Measurements from ENCODE around the gene UQCC2.

The UQCC2 gene

DNA sequence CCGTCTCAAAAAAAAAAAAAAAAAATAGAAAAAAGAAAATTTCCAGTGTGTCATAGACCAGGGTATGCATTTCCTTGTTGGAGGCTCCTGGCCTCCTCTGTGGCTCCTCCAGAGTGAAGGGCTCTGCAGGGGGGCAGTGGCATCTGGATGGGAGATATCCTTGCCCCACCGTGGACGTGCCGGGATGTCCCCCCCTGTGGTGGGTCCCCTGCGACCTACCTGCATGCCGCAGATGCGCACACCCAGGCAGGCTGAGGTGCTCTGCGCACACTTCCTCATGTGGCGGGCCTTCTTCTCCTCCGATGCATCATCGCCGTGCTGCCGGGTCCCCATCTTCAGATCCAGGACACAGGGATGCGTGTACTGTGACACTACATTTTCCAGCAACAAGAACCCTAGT lies 13.7 kb upstream of the UQCC2 start:
- no peak for DNase-seq (ENCODE audit: low spot score)

DNA sequence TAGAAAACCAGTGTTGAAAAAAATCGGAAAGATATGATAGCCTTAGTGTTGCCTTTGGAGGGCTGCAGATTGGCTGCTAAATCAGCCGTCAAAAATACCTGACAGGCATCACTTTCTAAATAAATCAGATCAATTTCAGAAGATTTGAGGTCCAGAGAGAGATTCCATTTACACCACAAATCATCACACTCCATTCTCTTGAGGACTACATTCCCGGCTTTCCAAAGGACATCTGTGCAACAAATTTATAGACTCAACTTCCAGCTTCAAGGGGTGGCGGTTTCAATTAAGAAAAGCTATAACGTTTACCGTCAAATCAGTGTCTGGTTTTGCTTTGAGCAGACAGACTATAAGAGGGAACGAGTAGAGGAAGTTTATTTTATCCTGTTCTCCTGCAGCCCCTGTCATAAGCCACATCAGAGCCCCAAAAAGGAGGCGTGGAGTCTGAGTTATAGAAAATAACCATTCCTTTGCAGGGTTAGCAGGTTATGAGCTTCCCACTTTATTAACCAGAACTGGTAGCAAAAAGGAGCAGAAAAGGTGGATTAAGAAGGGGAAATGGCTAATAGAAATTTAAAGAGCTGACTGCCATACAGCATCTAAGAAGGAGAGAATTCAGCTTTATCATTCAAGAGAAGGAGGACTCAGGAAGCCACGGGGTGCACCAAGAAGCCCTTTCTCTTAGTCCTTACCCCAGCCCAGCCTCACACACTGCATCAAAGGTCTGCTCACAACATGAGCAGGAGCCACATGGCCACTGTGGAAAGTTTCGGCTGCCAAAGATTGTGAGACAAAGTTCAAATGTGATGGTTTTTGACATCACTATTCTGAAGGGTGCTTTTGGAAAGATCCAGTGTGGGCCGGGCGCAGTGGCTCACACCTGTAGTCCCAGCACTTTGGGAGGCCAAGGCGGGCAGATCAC lies 12.9 kb upstream of the UQCC2 start:
- DNase-seq (ENCODE audit: low spot score) = no peak

DNA sequence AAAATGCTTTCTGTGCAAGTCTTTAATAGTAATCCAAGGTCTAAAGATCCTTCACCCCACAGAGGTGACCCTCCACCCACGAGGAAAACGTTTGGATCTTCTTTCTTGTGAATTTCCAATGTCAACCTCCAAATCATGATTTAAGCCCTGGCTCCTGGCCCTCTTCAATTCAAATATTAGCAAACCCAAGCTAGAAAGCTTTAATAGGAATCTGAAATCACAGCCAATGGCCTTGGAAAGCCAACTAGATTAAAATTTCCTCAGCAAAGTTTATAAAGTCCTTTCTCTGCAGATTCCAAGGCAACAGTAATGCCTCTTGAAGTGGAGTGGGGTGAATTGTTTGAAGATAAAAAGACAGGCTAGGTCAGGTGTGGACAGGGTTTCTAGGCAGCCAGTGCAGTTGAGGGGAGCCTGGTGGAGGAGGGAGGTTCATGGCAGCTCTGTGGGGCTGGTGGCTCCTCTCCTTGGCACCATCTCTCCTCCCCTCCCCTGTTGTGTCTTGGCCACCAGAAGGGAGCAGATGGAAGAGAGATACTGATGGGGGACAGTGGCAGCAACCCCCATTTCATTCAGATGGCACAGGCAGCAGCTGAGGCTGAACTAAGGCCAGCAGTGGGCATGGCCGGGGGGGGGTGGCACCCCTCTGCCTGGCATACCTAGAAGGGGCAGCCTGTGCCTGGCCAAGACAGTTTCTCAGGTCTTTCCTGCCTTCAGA lies 12.0 kb upstream of the UQCC2 start:
- DNase-seq (ENCODE audit: low spot score) = no peak

DNA sequence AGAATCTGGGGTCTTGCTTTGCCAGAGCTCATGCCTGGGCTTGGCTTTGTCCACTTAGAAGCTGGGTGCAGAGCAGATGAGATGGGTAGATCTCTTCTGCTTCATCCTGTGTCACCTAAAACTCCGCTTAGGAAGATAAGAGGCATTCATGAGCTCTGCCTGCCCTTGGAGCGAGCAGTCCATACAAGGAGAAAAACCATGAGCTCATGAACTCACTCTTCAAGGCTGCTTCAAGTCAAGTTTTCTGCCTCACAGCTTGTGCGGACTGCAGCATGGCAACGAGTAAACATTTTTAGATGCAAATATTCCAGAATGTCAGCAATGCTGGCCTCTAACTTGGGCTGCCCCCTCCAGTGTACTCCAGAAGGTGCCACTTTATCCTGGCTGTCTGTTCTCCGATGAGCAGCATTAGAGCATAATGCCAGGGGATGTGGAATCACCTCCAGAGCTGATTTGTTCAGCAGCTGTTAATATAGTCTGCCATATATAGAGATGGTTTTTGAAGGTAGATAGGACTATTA lies 10.7 kb upstream of the UQCC2 start:
- no peak for DNase-seq (ENCODE audit: low spot score)

DNA sequence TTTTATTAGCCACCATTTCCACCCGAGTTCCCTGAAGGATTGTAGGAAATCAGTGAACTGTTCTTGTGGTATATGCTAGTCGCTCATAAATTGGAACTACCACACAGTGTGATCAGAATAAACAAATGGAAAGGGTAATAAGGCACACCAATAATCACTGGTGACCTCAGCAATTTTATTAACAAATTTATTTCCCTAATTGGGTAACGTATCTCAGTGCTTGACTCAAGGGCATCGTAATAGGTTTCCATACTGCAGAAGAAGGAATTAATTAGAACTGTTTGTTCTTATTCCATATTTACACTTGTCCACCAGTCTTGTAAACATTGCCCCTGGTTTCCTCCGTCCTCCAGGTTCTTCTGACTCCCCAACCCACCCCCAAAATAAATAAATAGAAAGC lies 10.0 kb upstream of the UQCC2 start:
- no peak for DNase-seq (ENCODE audit: low spot score)

DNA sequence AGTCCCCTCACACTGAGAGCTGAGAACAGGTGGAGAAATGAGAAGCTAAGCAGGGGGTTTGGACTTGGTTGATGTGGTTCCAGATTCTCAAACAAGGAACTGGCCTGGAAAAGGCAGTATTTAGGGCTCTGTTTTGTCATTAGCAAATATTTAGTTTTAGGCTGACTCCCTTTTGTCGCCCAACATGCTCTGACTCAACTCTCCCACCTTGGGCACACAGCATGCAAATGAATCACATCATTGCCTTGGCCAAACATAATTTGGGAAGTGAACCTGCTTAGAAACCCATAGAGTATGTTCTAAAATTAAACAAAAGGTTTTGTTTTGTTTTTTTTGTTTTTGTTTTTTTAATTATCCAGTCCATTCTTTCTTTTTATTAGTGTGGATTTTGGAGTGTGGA lies 9.5 kb upstream of the UQCC2 start:
- DNase-seq (ENCODE audit: low spot score) = no peak

DNA sequence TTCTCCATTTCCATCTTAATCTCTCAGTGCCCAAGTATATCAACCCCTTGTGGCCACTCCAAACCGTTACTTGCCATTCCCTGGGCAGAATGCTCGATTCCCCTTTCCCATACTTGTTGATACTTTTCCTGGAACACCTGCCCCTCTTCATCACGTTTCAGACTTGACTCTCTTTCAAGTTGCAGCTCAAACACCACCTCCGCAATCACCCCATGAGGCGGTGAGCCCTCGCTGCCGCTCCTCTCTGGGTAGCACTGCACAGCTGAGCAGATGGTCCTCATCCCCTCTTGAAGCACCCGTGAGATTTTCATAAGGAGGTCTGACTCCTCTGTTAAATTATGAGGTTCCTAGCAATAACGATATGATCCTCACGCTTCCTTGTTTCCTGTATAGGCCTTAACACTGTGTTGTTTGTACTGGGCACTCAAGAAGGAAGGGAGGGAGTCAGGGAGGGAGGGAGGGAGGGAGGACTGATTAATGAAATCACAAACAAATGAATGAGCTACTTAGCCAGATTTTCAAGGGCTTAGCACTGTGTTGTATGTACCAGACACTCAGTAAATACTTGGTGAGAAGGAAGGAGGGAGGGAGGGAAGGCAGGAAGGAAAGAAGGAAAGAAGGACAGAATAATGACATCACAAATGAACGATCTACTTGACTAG lies 8.0 kb upstream of the UQCC2 start:
- no peak for DNase-seq (ENCODE audit: low spot score)

DNA sequence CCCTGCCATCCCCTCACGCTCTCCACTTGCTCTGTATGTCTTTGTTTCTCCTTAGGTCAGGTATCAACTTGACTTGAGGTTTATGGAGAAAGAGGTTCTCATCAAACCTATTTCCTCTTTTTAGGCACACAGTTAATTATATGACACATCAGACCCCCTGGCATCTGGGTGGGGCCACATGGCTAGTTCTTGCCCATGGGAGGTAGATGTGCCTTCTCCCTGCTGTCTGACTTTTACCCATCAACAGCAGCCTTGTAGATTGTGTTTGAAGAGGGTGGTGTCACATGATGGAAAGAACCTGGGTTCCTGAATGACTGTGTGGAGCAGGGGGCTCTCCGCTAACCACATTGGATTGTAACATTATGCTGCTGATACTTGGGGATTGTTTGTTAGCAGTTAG lies 7.2 kb upstream of the UQCC2 start:
- DNase-seq (ENCODE audit: low spot score) = no peak

DNA sequence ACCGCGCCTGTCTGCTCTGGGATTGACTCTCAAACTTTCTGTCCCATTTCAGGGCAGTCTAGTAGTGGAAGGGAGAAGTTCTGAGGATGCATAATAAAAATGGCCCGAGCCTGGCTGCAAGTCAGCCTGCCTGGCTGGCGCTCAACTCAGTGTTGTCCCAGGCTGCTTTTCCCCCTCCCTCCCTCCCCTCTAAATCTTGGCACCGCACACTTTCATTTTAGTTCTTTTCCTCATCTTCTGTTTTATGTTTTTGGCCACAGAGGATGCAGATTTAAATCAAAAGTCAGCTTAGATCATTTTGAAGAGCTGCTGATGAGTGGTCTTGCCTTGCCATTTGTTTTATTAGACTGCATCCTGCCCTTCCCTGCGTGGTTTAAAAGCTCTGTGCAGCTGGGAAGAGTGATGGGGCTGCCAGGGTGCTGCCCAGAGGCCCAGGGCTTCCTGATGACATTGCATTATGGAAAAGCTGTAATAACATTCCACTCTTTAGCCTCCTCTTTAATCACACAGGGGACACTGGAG lies 6.5 kb upstream of the UQCC2 start:
- no peak for DNase-seq (ENCODE audit: low spot score)

DNA sequence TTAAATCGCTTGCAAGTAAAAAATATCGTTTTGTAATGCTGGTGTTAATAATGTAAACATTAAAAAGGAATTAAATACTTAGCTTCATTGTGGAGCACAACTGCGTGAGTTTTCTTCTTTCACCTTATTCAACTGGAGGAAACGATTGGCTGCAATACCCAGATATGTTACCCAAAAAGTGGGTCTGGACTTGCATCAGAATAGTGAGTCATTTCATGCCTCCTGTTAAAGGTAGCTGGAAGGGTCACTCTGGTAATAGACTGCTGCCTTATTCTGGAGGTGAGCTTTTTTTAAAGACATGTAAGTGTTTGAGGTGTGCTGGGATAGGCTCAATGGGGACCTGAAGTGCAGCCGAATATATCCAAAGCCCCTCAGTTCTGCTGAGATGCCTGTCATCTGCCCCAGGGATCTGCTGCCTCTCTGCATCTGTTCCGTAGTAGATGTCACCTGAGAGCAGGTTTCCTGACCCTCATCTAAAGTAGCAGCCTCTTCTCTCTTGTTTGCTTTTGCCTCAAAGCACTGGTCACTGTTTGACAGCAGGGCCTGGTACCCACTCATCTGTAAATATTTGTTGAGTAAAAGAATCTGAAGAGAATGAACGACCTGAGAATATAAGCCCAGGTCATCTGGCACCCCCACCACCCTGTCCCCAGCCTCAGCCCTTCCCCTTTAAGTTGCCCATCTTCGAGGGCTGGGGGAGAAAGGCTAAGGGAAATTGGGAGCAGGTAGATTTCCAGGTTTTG lies 5.6 kb upstream of the UQCC2 start:
- no peak for DNase-seq (ENCODE audit: low spot score)

DNA sequence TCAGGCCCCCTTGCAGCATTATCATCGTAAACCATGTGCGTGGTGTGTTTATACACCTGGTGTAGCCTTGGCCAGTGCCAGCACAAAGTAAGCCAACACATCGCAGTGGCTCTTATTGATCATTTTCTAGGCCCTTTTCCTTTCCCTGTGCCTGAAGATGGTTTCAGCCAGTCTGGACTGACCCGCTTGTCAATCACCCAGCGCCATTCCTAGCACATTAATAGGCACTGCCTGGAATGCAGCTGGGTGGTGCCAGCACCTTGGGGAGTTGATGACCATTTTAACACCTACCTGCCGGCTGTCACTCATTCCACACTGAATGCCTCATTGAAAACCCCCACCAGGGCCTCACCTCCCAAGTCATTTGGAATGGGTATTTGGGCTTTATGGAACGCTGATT lies 4.9 kb upstream of the UQCC2 start:
- DNase-seq (ENCODE audit: low spot score) = no peak

DNA sequence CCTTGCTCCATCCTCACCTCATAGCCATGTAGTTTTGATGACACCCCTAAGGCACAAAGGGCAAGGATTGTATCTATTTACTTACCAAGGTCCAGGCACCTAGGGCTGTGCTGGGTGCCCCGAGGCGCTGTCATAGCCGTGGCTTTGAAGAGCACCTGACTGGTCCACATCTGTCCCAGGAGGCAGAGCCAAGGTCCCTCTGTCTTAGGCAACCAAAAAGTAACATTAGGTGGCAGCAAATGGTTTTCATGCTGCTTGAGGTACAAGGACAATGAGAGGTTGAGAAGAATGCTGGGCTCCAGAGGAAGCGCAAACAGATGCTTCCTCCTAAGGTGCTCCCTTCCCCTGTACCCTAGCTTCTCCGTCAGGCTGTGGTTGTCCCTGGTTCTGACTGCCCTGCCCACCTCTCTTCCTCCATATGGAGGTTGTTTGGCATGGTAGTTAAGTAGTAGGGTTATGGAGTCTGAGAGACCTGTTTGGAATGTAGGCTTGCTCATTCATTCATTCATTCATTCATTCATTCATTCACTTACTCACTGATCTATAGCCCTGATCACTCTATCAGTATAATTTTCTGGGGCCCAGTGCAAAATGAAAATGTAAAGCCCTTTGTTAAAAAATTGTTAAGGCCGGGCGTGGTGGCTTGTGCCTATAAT lies 3.0 kb upstream of the UQCC2 start:
- DNase-seq (ENCODE audit: low spot score) = no peak

DNA sequence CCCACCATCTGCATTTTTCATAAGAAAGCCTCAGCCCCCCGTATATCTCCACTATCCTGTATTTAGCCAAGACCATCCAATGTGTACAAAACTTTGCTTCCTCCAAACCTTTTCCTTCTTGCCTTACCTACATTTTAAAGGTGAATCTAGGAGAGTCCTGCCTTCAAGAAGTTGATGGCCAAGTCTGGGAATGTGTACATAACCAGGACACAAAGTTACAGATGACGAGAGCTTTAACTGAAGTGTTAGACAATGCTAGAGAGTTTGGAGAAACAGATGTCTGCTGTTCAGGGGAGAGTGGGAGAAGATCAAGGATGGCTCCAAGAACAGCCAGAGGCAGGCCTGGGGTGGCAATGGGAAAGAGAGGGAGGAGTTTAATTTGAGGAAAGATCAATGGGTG lies 2.3 kb upstream of the UQCC2 start:
- no peak for DNase-seq (ENCODE audit: low spot score)

DNA sequence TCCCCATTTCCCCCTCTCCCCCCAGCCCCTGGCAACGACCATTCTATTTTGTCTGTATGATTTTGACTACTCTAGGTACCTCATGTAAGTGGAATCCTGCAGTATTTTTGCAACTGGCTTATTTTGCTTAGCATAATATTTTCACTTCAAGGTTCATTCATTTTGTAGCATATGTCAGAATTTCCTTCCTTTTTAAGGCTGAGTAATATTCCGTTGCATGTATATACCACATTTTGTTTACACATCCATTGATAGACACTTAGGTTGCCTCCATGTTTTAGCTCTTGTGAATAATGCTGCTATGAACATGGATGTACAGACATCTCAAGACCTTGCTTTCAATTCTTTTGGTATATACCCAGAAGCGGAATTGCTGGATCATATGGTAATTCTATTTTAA lies 1.4 kb upstream of the UQCC2 start:
- no peak for DNase-seq (ENCODE audit: low spot score)

DNA sequence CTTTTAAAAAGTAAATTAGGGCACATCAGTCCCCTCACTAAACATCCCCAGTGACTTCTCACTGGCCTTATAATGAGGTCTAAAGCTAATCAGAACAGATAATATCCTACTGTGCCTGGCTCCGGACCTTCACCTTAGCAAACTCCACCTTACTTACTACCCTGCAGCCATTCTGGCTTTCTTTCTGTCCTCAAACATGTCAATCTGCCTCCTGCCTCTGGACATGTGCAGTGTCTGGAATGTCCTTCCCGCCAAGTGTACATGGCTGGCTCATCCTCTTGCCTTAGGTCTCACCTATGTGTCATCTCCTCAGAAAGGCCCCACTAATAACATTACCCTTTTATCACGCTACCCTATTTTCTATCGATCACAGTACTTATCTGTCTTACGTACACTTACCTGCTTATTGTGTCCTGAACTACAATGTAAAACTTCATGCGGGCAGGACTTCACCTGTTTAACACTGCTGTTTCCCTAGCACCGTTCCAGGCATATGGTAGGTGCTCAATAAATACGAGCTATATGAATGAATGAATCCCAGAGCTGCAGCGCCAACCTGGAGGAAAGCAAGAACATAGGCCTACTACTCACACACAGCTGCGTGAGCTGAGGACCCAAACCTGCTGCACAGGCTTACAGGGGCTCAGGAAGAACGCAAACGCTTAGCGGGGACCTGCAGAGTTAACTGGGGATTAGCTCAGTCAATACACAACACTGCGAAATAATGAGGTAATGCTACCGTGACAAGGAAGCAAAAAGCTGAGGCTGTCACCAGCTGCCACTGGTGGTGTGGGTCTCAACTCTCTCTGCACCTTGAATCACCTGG lies 991 bp downstream of the UQCC2 start:
- no peak for DNase-seq (ENCODE audit: low spot score)

DNA sequence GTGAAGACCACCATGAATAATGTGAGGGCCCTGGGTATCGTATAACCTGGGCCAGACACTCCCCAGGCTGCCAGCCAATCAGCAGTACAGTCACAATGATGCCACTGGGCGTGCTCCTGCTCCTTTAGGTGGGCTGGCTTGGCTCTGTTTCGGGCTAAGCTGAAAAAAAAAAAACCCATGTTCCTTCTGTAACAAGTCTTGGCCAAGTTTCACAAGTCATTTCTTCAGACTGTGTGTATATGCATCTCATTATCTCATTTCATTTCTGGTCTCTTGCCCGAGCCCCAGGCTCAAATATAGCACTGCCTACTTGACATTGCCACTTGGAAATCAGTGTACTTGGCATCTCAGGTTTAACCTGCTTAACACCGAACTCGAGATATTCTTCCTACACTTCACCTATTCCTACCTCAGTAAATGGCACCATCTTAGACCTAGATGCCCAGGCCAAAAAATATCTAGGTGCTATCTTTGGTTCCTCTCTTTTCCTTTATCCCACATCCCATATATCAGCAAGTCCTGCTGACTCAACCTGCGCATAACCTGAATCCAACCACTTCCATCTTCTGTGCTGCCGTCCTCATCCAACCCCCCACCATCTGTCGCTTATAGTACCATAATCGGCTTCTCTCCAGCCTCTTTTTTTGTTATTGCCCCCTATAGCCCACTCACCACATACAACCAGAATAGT lies 1.8 kb downstream of the UQCC2 start:
- no peak for DNase-seq (ENCODE audit: low spot score)

DNA sequence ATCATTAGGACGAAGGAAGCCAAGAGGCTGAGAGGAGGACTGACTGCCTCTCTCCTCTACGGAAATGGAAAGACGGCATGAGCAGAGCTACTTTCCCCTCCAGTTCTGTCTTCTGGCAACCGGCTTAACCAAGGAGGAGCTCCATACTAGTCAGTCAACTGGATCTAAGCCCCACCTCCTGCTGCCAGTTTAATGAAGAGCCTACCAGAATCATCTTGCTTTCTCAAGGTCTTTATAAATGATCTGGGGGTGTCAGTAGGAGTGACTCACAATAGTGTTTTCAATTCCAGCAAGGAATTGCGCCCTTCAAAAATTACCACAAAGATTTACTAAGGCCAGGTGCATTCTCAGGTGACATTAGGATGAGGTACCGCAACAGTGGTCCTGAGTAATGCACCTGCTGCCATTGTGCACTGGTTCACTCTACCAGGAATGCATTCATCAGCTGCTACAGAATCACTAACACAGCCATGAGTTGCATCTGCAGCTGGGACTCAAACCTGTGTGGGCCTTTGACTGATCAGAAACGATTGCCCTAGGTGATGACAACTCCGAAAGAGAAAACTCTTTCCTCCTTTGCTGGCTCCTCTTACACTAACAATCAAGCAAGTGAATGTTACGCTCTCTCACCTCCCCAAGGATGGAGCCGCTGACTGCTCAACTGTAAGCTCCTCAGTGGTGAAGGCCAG lies 2.8 kb downstream of the UQCC2 start:
- no peak for DNase-seq (ENCODE audit: low spot score)

DNA sequence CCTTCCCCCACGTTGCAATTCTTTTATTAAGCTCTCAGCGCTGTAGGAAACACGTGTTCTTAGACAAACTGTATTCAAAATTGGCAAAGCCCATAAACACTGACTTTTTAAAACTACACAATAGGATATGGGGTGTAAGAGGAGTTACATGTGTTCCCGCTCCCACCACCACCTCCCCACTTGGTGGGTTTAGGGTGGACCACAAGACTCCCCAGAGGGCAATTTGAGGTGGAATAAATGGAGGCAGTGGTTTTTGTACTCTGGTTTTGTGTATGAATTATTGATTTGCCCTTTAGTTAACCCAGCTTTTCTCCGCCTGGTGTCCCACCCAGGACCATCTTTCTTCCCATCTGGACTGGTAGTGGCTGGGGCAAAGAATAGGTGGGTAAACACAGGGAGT lies 3.7 kb downstream of the UQCC2 start:
- DNase-seq (ENCODE audit: low spot score) = no peak

Data from HuH-7.5 (cell line).